A204.1 (cell line): ENCODE data around the gene PRPF6.

Experiments
- FAIRE-seq: peaks from 2 replicates; lab custom pipeline; 2012; peaks lifted over from hg19 to GRCh38; lab: Jason Lieb, UNC

The PRPF6 gene

GRCh38 chr20:64035933-64036345 is 55.0 kb downstream of the PRPF6 start, which contains the start of gene C20orf204:
TSS of gene C20orf204 (plus strand) at chr20:64036182. CDS start at chr20:64036324, 142 bp downstream.
- FAIRE-seq: no peak

- FAIRE-seq: no peak
Measured at GRCh38 chr20:64036346-64037198, 55.6 kb downstream of the PRPF6 start.

- FAIRE-seq: no peak
Measured at GRCh38 chr20:64037199-64037497, 56.2 kb downstream of the PRPF6 start.

DNA sequence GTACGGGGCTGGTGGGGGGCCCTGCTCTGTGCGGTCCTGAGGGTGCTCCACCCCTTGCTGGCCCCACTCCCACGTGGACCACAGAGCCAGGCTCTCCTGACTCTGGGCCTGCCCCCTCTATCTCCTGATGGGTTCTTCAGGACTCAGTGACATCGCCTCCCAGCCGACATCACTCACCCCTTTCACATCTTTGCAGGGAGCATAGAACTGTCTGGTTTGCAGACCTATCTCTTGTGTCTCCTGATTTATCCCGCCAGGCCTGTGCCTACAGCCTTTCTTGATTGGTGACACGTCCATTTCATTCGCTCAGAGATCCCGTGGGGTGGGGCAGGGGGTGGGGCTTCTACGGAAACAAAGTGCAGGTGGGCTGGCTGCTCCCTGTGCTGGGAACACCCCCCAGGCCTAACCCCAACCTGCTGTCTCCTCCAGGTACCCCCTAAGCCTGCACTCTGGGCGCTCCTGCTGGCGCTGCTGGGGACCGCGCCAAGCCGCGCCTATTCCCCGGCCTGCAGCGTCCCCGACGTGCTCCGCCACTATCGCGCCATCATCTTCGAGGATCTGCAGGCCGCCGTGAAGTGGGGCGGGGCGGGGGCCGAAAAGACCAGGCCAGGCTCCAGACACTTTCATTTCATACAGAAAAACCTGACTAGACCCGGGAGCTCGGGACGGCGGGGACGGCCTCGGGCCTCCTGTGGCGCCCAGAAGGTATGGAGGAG is 56.7 kb downstream of the PRPF6 start:
- no peak for FAIRE-seq

DNA sequence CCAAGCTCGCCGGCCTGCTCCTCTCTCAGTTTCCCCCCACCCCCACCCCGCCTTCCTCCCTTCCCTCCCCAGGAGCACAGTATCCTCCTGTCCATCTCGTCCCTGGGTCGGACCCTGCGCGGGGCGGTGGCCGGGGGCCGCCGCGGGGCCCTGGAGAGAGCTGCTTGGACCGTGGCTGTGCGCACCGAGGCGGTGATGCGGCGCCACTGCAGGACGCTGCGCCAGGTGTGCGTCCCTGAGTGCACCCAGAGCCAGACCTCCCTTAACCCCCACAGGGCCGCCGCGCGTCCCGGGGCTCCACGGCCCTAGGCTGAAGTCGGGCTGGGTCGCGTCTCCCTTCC is 57.3 kb downstream of the PRPF6 start:
- no peak for FAIRE-seq

GRCh38 chr20:64038565-64039292 is 57.8 kb downstream of the PRPF6 start:
- FAIRE-seq: no peak

GRCh38 chr20:64039293-64040160 is 58.6 kb downstream of the PRPF6 start:
- FAIRE-seq: no peak

- FAIRE-seq: no peak
Measured at GRCh38 chr20:64040231-64041039, 59.5 kb downstream of the PRPF6 start.

DNA sequence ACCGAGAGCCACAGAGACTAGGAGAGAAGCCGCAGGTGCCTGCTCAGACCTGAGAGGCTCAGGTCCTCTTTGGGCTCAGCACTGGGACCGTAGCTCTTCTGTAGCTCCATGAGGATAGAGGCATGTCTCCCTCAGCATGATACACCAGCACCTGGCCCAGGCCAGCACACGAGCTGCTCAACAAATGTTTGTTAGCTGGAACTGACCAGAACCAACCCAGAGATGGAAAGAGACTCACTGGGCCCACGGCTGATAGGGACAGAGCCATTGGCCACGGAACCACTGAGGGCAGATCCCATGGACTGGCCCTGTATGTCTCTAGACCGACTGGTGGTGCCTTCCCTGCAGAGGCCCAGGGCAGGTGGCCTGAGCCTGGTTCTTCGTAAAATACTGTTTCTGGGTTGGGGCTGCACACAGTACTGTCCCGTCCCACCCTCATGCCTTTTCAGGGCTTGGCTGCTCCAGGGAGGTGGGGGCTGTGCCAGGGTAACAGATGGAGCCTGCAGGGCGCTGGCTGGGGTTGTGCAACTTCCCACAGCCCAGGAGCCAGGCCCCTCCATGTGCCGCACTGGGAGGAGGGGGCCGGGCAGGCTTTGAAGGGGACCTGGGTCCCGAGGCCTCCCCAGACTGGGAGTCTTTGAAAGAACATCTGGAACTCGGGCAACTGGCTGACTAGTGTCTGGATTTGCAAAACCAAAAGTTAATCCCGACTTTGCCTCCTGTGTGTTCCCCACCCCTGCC is 60.3 kb downstream of the PRPF6 start:
- FAIRE-seq: no peak

- no peak for FAIRE-seq
Measured at GRCh38 chr20:64041781-64042053, 60.8 kb downstream of the PRPF6 start.

DNA sequence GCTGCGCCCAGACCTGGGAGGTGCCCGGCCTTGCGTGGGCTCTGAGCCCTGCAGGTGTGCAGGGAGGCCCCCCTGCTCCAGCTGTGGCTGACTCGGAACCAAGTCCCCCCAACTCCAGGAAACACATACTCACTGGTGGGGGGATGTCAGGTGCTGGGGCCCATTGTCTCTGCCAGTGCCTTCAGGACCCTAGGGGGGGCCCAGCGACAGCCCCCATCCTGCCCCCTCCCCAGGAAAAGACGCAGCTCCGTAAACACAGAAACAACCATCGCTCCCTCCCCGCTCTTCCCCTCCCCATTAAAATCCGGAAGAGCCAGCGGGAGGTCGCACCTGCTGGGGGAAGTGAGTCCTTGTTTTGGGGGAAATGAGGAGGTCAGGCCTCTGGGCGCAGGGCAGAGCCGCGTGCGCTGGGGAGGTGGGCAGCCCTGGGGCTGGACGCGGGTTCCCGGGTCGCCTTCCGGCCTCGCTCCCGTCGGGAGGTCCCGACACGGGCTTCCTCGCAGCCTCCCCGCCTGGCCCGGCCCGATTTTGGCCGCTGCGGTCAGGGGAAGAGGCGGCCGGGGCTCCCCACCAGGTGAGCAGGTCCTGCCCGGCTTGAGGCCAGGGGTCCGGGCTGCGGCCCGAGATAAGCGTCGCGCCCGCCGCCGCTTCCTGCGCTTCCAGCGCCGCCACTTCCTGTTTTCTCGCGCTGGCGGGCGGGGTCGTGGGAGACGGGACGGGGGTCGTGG is 61.3 kb downstream of the PRPF6 start:
- FAIRE-seq: no peak

GRCh38 chr20:64043768-64044167 is 62.8 kb downstream of the PRPF6 start:
- FAIRE-seq: no peak

DNA sequence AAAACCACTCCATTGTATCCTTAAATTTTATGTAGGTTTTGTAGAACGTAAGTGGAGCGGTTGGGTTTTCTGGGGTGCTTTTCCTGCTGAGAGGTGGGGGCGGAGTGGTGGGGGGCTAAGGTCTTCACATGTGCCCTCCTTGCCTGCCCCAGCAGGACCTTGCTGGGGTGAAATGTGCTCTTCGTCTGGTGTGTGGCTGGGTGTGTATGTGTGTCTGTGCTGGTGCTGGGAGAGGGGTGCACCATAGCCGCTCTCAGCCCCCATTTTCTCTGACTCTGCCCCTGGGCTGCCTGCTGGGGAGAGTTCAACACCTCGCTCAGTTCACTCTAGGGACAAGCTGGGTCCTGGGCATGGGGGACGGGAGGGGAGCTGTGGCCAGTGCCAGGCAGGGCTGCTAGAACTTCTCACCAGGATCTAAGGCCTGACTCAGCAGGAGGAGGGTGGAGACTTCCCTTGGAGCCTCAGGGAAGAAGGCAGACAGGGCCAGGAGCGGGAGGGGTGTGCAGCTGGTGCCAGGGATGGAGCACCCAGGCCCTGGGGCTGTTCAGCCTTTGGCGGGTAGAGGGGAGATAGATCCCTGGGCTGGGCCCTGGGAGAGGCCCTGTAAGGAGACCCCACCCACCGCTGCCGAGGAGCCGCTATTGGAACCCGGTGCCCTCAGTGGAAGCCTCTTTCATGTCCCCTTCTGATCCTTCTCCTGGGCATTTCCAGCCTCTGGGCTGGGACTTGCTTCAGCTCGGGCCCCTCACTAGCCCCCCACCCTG is 63.7 kb downstream of the PRPF6 start:
- no peak for FAIRE-seq

DNA sequence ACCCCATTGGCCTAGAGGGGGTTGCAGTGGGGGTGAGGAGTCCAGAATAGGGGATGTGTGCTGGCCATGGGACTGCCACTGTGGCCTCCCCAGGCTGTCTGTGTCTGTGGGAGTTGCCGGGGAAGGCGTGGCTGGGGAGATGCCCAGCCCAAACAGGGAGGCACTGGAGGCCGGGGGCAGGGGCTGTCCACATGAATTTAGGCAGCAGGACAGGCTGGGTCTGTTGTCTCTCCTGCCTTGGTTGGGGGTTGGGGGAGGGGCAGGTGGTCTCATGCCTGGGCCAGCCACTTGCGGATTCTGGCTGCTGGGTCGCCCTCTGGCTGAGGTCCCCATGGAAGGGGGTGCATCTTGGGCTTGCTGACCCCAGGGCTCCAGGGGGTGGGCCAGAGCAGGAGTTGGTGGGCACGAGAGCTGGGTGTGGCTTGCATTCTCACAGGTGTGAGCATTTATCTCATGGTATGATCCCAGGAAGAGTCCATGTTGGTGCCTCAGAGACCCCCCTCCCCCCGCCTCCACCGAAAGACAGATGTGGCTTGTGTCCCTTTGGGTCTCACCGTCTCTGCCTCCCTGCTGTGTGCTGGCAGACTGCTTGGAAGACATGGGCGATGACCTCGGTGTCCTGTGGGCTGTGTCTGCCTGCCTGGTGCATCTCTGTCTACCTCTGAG is 64.5 kb downstream of the PRPF6 start:
- FAIRE-seq: no peak

DNA sequence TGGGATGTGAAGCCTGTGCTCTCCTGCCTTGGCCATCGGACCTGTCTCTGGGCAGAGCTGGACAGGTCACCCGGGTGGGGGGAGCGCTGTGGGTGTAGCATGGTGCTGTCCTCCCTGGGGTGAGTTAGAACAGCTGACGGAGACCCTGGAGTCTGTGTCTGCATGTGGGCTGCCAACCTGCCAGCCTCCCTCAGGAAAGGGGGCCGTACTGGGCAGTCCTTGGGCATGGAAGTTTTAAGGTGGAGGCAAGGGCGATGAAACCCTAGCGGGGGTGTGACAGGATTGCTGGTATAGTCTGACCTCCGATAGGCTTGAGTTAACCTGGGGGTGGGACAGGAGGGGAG is 66.1 kb downstream of the PRPF6 start:
- no peak for FAIRE-seq

GRCh38 chr20:64047968-64048401 is 67.1 kb downstream of the PRPF6 start:
- FAIRE-seq: no peak

DNA sequence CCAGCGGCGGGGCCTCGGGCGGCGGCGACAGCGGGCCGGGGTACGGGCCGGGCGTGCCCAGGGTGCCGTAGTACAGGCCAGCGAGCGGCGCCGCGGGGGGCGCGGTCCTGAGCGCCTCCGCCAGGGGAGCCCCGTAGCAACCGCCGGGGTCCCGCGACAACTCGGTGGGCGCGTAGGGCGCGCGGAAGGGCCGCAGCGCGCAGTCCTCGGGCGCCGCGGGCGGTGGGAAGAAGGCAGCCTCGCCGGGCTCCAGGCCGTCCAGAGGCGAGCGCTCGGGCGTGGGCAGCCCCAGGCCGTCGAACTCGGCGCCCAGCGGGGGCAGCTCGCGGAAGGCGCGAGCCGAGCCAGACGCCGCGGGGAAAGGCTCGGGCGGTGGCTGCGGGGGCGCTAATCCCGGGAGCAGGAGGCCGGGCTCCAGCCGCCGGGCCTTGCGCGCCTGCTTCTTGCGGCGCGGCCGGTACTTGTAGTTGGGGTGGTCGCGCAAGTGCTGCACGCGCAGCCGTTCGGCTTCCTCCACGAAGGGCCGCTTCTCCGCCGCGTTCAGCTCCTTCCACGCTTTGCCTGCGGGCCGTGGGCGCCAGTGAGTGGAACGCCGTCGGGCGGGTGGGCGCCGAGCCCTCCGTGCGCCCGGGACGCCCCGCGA is 67.6 kb downstream of the PRPF6 start:
- FAIRE-seq: no peak
